CD4-positive, alpha-beta T cell (primary cell): ENCODE results near the gene SNX8. TPM values are rescaled to one million over a fixed set of nuclear protein-coding genes. Genes with fewer than 3 reads are reported as not detected.

ENCODE experiments used
- ATAC-seq: fragments of 200-7000 bp; cut with Tn5 transposase; one replicate; pipeline ENCODE4 v1.10.0; 2022; ENCODE audit warnings: mild to moderate bottlenecking; ENCODE audit not compliant: poor library complexity
- CTCF ChIA-PET: fragments of 350-600 bp; sonication (Branson Sonifier 250); formaldehyde crosslinking; loops from one replicate; lab custom pipeline; 2021; ENCODE audit warnings: antibody characterized with exemption, inconsistent platforms; lab: Charles Lee
- POLR2A ChIA-PET: fragments of 350-600 bp; sonication (Branson Sonifier 250); formaldehyde crosslinking; loops from one replicate; lab custom pipeline; 2021; ENCODE audit warnings: antibody characterized with exemption, inconsistent platforms; lab: Charles Lee
- DNase-seq, 14 experiments: peaks; one replicate each; pipeline ENCODE4 v3.0.0-alpha.2; 2013 to 2020; ENCODE audit warnings: mixed read lengths in 2 of 14
- H3K27ac ChIP-seq, 2 donors: one replicate each; pipeline versions ENCODE4 v1.5.1 to v1.7.0; 2013; ENCODE audit warnings: low read length in 2 of 2, low read depth in 1 of 2, mild to moderate bottlenecking in 1 of 2
- H3K27me3 ChIP-seq, 2 experiments: 1 replicate in 1 of 2; 2 replicates in 1 of 2; pipeline versions ENCODE4 v1.6.1 to v1.7.0; 2013; ENCODE audit warnings: low read length in 2 of 2, control low read depth in 1 of 2, mild to moderate bottlenecking in 1 of 2, moderate library complexity in 1 of 2; ENCODE audit not compliant: insufficient read depth in 2 of 2, control insufficient read depth in 1 of 2
- H3K36me3 ChIP-seq: one replicate; pipeline ENCODE4 v1.6.1; 2013; ENCODE audit warnings: low read length, control low read depth; ENCODE audit not compliant: insufficient read depth
- H3K4me1 ChIP-seq: one replicate; pipeline ENCODE4 v1.6.1; 2013; ENCODE audit warnings: low read length, control low read depth; ENCODE audit not compliant: insufficient read depth
- H3K4me3 ChIP-seq: one replicate; pipeline ENCODE4 v1.5.1; 2013; ENCODE audit warnings: mild to moderate bottlenecking, low read length, moderate library complexity
- H3K9me3 ChIP-seq, 2 experiments: 1 replicate in 1 of 2; 2 replicates in 1 of 2; pipeline versions ENCODE4 v1.6.1 to v1.7.0; 2013; ENCODE audit warnings: low read length in 2 of 2, mild to moderate bottlenecking in 2 of 2, control low read depth in 1 of 2, moderate library complexity in 1 of 2; ENCODE audit not compliant: control insufficient read depth in 1 of 2, insufficient read depth in 1 of 2
- H3K27ac Mint-ChIP-seq: one replicate; pipeline ENCODE4 v1.8.0; 2020; ENCODE audit warnings: mixed read lengths
- H3K27me3 Mint-ChIP-seq: one replicate; pipeline ENCODE4 v1.8.0; 2021; ENCODE audit warnings: mixed read lengths
- H3K36me3 Mint-ChIP-seq: one replicate; pipeline ENCODE4 v1.8.0; 2021; ENCODE audit warnings: low read depth, mixed read lengths
- H3K4me1 Mint-ChIP-seq: one replicate; pipeline ENCODE4 v1.8.0; 2021; ENCODE audit warnings: low read depth, mixed read lengths
- H3K4me3 Mint-ChIP-seq: one replicate; pipeline ENCODE4 v1.8.0; 2020; ENCODE audit warnings: mild to moderate bottlenecking, mixed read lengths
- H3K9me3 Mint-ChIP-seq: one replicate; pipeline ENCODE4 v1.8.0; 2020; ENCODE audit warnings: mixed read lengths
- CTCF ChIP-seq: fragments of 200-600 bp; IDR thresholded peaks from one replicate; pipeline ENCODE4 v1.8.0; 2022; ENCODE audit warnings: antibody characterized with exemption, mild to moderate bottlenecking
- intact Hi-C, 2 experiments: fragments of 100-400 bp; cut with DNase I in 1 of 2; cut with micrococcal nuclease in 1 of 2; formaldehyde crosslinking; loops; one replicate each; pipeline versions ENCODE4 v1.15.1 to v1.9.0; 2023 to 2025; cut with DNase I, micrococcal nuclease
- total RNA-seq, 174 experiments: library from RNA in 2 of 174; stranded (reverse) in 2 of 174; gene quantifications; one replicate each; pipeline ENCODE4 v1.2.3 and lab custom pipeline; 2021 to 2026

The SNX8 gene
- total RNA-seq, 2 experiments from 2014 or later: 4.2 to 4.5 TPM

GRCh38 chr7:2274666-2275065 is 39.6 kb downstream of the SNX8 start:
- ChIA-PET CTCF (no interaction called here), POLR2A (no interaction called here)
- Histone ChIP-seq H3K27me3 (no peaks in the 10 kb centered on the region), H3K4me1 (no peaks in the 10 kb centered on the region), H3K36me3 (peaks cover 5% of the 10 kb centered on the region), H3K27ac (no peak overlapping the region), H3K9me3 (no peaks in the 10 kb centered on the region), H3K4me3 (no peak overlapping the region)
- Mint-ChIP-seq H3K4me1 (no peaks in the 10 kb centered on the region), H3K9me3 (no peaks in the 10 kb centered on the region), H3K27me3 (no peaks in the 10 kb centered on the region), H3K4me3 (no peak overlapping the region), H3K27ac (no peak overlapping the region), H3K36me3 (peaks cover 14% of the 10 kb centered on the region)
- TF ChIP-seq CTCF: no peak
- DNase-seq (no peak), ATAC-seq (no peak)
- intact Hi-C loops: no loop called here

- Histone ChIP-seq H3K4me1 (no peaks in the 10 kb centered on the region), H3K4me3 (no peak overlapping the region), H3K9me3 (no peaks in the 10 kb centered on the region), H3K27ac (no peak overlapping the region), H3K27me3 (no peaks in the 10 kb centered on the region), H3K36me3 (peaks cover 5% of the 10 kb centered on the region)
- ChIA-PET POLR2A (no interaction called here), CTCF (no interaction called here)
- DNase-seq (no peak), ATAC-seq (no peak)
- Mint-ChIP-seq H3K27ac (no peak overlapping the region), H3K4me3 (no peak overlapping the region), H3K4me1 (no peaks in the 10 kb centered on the region), H3K36me3 (peaks cover 20% of the 10 kb centered on the region), H3K27me3 (no peaks in the 10 kb centered on the region), H3K9me3 (no peaks in the 10 kb centered on the region)
- intact Hi-C loops: no loop called here
- TF ChIP-seq CTCF: no peak
These were observed 40.4 kb downstream of the SNX8 start for GRCh38 chr7:2273866-2274265.

GRCh38 chr7:2272031-2272430 is 42.2 kb downstream of the SNX8 start:
- ATAC-seq (no peak), DNase-seq (no peak)
- POLR2A ChIA-PET: no interaction called here
- Mint-ChIP-seq H3K27me3 (no peaks in the 10 kb centered on the region), H3K36me3 (peaks cover 17% of the 10 kb centered on the region), H3K9me3 (no peaks in the 10 kb centered on the region), H3K4me1 (no peaks in the 10 kb centered on the region), H3K27ac (no peak overlapping the region), H3K4me3 (no peak overlapping the region)
- intact Hi-C loops: no loop called here
- Histone ChIP-seq H3K27me3 (no peaks in the 10 kb centered on the region), H3K4me3 (no peak overlapping the region), H3K36me3 (peaks cover 5% of the 10 kb centered on the region), H3K9me3 (no peaks in the 10 kb centered on the region), H3K4me1 (no peaks in the 10 kb centered on the region), H3K27ac (no peak overlapping the region)
- CTCF ChIA-PET: no interaction called here
- TF ChIP-seq CTCF: no peak
